ENCODE measurements around the gene HPCAL1. TPM values are rescaled to one million over a fixed set of nuclear protein-coding genes. Genes with fewer than 3 reads are reported as not detected.

HPCAL1 gene
- total and polyA plus RNA-seq, 2 donors (not counting 1 experiment from before 2014, with no cell fraction given): 60.3 to 65.1 TPM

DNA sequence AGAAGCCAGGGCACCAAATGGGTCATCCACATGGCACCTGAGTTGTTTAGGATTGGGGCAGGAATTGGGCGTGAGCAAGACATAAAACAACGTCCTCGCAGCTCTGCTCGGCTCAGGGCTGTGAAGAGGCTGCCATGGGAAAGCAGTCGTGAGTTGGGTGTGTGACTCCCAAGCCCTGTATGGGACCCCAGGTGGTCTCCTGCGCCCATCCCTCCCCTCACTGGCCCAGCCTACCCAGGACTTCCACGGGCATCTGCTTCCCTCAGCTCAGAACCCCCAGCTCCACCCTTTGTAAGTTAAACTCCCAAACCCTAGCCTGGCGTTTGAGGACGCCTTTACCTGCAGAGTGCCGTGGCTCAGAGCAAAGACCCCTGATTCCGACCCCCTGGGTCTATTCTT is 23.2 kb upstream of the HPCAL1 start:
- no peaks in the 10 kb centered on the region for H3K36me3 ChIP-seq (replicated peaks in 1 of 2; ENCODE audit: control extremely low read depth in 1 of 2, control insufficient read depth in 1 of 2, extremely low read depth in 1 of 2, insufficient read depth in 2 of 2, low read length in 1 of 2)
- no peak overlapping the region for H3K9ac ChIP-seq (ENCODE audit: low read length)
- Mint-ChIP-seq H3K27me3 (peaks cover 10% of the 10 kb centered on the region), H3K9me3 (ENCODE audit: insufficient read depth) (no peaks in the 10 kb centered on the region), H3K4me3 (no peak overlapping the region), H3K4me1 (peaks cover 2% of the 10 kb centered on the region), H3K27ac (no peak overlapping the region)
- no peaks in the 10 kb centered on the region for H3K4me1 ChIP-seq (ENCODE audit: control insufficient read depth in 2 of 2, insufficient read depth in 2 of 2, low read length in 2 of 2)
- H3K9me3 ChIP-seq (ENCODE audit: control extremely low read depth in 1 of 3, control insufficient read depth in 2 of 3, insufficient read depth in 1 of 3, low read length in 2 of 3): no peaks in the 10 kb centered on the region
- no peak overlapping the region for H3K4me2 ChIP-seq (replicated peaks; ENCODE audit: low read depth, low read length, poor library complexity, severe bottlenecking)
- H3K79me2 ChIP-seq (ENCODE audit: control insufficient read depth, insufficient read depth, low read length): no peaks in the 10 kb centered on the region
- H3K4me3 ChIP-seq (ENCODE audit: control extremely low read depth in 1 of 5, extremely low read depth in 1 of 5, insufficient read depth in 1 of 5, low read depth in 2 of 5, low read length in 4 of 5): no peak overlapping the region
- no peak for DNase-seq
- no peak overlapping the region for H3K27ac ChIP-seq (ENCODE audit: low read length in 2 of 2)
- H3K27me3 ChIP-seq (replicated peaks in 1 of 4; ENCODE audit: control extremely low read depth in 1 of 4, control insufficient read depth in 3 of 4, insufficient read depth in 4 of 4, low read length in 3 of 4): no peaks in the 10 kb centered on the region
- no peak for TF ChIP-seq EZH2 (IDR thresholded peaks at IDR 0.05; ENCODE audit: borderline replicate concordance, insufficient read depth, low read depth, low read length, poor library complexity, severe bottlenecking)
- TF ChIP-seq, protein P1, sequence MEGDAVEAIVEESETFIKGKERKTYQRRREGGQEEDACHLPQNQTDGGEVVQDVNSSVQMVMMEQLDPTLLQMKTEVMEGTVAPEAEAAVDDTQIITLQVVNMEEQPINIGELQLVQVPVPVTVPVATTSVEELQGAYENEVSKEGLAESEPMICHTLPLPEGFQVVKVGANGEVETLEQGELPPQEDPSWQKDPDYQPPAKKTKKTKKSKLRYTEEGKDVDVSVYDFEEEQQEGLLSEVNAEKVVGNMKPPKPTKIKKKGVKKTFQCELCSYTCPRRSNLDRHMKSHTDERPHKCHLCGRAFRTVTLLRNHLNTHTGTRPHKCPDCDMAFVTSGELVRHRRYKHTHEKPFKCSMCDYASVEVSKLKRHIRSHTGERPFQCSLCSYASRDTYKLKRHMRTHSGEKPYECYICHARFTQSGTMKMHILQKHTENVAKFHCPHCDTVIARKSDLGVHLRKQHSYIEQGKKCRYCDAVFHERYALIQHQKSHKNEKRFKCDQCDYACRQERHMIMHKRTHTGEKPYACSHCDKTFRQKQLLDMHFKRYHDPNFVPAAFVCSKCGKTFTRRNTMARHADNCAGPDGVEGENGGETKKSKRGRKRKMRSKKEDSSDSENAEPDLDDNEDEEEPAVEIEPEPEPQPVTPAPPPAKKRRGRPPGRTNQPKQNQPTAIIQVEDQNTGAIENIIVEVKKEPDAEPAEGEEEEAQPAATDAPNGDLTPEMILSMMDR (IDR thresholded peaks at IDR 0.05): no peak
- H4K20me1 ChIP-seq (ENCODE audit: control insufficient read depth, insufficient read depth, low read length, poor library complexity, severe bottlenecking): no peaks in the 10 kb centered on the region
- POLR2A ChIA-PET: no interaction called here
- intact Hi-C loops (cut with micrococcal nuclease): loop anchor here (10.0 kb wide), 1 partner anchor 155 kb away; the partner anchor contains the start of gene RRM2
- CTCF ChIA-PET: interaction anchor here (1.2 to 2.5 kb wide), 3 partner anchors 19 to 156 kb away, joined by 3 to 9 read pairs (median 7); no protein-coding TSS in a partner anchor
- no peak overlapping the region for H2AFZ ChIP-seq (ENCODE audit: insufficient read depth, low read depth, low read length, poor library complexity, severe bottlenecking)
- 81% methylated on average over 10 of the region's 11 CpGs for WGBS (ENCODE audit: insufficient coverage)
- no peak for ATAC-seq (ENCODE audit: low read depth)

DNA sequence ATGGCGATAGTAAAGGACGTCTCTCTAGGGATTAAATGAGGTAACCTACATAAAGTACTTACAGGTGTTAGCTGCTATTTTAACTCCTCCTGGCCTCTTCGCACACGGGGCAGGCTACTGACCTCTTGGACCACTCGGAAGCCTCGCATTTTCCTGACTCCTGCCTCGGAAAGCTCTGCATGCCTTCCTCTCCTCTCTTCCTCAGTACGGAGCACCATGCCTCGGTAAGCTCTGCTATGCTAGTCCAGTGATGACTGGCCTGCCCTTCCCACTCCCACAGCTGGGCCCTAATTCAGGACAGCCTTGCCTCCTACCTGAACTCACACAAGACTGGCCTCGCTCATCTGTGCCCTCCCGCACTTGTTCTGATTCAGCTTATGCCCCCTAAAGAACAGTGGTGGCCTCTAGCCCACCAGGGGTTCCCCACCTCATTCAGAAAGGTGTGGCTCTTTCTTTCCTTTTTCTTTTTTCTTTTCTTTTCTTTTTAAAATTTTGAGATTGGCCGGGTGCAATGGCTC is 22.7 kb upstream of the HPCAL1 start:
- DNase-seq (no peak), ATAC-seq (ENCODE audit: low read depth) (no peak)
- Histone ChIP-seq H3K27ac (ENCODE audit: low read length in 2 of 2) (no peak overlapping the region), H3K9ac (ENCODE audit: low read length) (no peak overlapping the region), H3K36me3 (replicated peaks in 1 of 2; ENCODE audit: control extremely low read depth in 1 of 2, control insufficient read depth in 1 of 2, extremely low read depth in 1 of 2, insufficient read depth in 2 of 2, low read length in 1 of 2) (no peaks in the 10 kb centered on the region), H3K4me2 (replicated peaks; ENCODE audit: low read depth, low read length, poor library complexity, severe bottlenecking) (no peak overlapping the region), H2AFZ (ENCODE audit: insufficient read depth, low read depth, low read length, poor library complexity, severe bottlenecking) (no peak overlapping the region), H3K4me1 (ENCODE audit: control insufficient read depth in 2 of 2, insufficient read depth in 2 of 2, low read length in 2 of 2) (peaks cover 0 to 3% of the 10 kb centered on the region in 2 donors), H3K79me2 (ENCODE audit: control insufficient read depth, insufficient read depth, low read length) (no peaks in the 10 kb centered on the region), H3K4me3 (ENCODE audit: control extremely low read depth in 1 of 5, extremely low read depth in 1 of 5, insufficient read depth in 1 of 5, low read depth in 2 of 5, low read length in 4 of 5) (no peak overlapping the region), H4K20me1 (ENCODE audit: control insufficient read depth, insufficient read depth, low read length, poor library complexity, severe bottlenecking) (no peaks in the 10 kb centered on the region), H3K27me3 (replicated peaks in 1 of 4; ENCODE audit: control extremely low read depth in 1 of 4, control insufficient read depth in 3 of 4, insufficient read depth in 4 of 4, low read length in 3 of 4) (no peaks in the 10 kb centered on the region), H3K9me3 (ENCODE audit: control extremely low read depth in 1 of 3, control insufficient read depth in 2 of 3, insufficient read depth in 1 of 3, low read length in 2 of 3) (no peaks in the 10 kb centered on the region)
- no peak overlapping the region for H3K4me3 Mint-ChIP-seq
- H3K4me1 Mint-ChIP-seq: peaks cover 4% of the 10 kb centered on the region
- POLR2A ChIA-PET: no interaction called here
- H3K27me3 Mint-ChIP-seq: peaks cover 10% of the 10 kb centered on the region
- WGBS (ENCODE audit: insufficient coverage): 91% methylated on average over 9 of the region's 12 CpGs
- H3K27ac Mint-ChIP-seq: no peak overlapping the region
- CTCF ChIA-PET: interaction anchor here (1.2 to 2.5 kb wide), 2 partner anchors 18 to 129 kb away, joined by 3 to 9 read pairs; no protein-coding TSS in a partner anchor
- TF ChIP-seq, protein P1 (IDR thresholded peaks at IDR 0.05): no peak
- TF ChIP-seq EZH2 (IDR thresholded peaks at IDR 0.05; ENCODE audit: borderline replicate concordance, insufficient read depth, low read depth, low read length, poor library complexity, severe bottlenecking): no peak
- H3K9me3 Mint-ChIP-seq (ENCODE audit: insufficient read depth): no peaks in the 10 kb centered on the region
- intact Hi-C loops (cut with micrococcal nuclease): loop anchor here (10.0 kb wide), 1 partner anchor 155 kb away; the partner anchor contains the start of gene RRM2
